OCI-LY3 (cell line): ENCODE data around the gene ZFAND2A.
A peak's percentile ranks its signal among the peaks of the same experiment; 100 is the strongest.

Experiments used
- CTCF ChIP-seq: fragments of 200-600, 300-600 bp; sonication (generic); IDR thresholded peaks from 2 replicates; pipeline ENCODE4 v1.5.1; 2014; ENCODE audit warnings: antibody characterized with exemption, low read length, low read depth
- EZH2phosphoT487 ChIP-seq: fragments of 200-600 bp; shearing (Covaris generic); IDR thresholded peaks from 2 replicates; pipeline ENCODE4 v1.6.1; 2018; ENCODE audit warnings: antibody characterized with exemption, mixed run types, low read depth

DNA sequence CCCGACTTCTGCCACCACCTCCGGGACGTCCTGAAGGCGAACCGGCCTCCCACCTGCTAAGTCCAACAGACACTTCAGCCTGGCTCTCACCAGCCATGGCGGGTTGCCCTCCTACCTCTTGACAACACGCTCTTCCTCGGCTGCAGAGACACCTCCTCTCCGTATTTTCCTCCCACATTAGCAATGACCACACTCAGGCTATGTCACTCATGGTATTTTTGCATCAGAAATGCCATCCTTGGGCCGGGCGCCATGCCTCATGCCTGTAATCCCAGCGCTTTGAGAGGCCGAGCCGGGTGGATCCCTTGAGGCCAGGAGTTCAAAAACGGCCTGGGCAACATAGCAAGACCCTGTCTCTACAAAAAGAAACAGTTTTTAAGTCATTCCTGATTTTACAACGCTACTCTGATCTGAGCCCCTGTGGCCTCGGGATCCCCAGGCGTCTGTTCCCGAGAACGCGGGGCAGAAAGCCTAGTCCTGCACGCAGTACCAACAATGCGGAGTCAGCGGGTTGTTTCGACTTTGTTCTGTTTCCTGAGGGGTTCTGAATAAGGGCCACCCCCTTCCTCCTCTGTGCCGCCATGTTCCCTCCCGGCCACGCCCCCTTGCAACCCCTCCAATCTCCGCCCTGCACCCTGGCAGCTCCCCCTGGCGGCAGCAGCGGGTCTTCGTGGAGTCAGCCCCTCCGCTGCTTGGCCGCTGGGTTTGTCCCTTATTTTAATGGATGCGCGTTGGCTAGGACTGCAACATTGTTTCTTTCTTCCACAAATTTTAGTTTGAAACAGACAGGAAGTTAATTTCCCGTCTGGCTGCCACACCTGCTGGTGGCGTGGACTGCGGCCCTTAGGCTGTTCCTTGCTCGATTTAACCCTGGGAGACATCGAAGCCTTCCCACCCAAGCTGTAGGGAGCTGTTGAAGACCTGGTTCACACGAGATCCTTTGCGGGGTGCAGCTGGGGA is 9.7 kb upstream of the ZFAND2A start:
- TF ChIP-seq CTCF (peak; percentile 77), EZH2phosphoT487 (no peak)
